NCI-H345 treated with DMSO at 0.1 percent for 48 hours (cell line): ENCODE results near the gene COG1.

Experiments used
- DNase-seq: peaks from one replicate; lab custom pipeline; 2025; ENCODE audit not compliant: unreplicated experiment; lab: John Stamatoyannopoulos, UW

Gene COG1

DNA sequence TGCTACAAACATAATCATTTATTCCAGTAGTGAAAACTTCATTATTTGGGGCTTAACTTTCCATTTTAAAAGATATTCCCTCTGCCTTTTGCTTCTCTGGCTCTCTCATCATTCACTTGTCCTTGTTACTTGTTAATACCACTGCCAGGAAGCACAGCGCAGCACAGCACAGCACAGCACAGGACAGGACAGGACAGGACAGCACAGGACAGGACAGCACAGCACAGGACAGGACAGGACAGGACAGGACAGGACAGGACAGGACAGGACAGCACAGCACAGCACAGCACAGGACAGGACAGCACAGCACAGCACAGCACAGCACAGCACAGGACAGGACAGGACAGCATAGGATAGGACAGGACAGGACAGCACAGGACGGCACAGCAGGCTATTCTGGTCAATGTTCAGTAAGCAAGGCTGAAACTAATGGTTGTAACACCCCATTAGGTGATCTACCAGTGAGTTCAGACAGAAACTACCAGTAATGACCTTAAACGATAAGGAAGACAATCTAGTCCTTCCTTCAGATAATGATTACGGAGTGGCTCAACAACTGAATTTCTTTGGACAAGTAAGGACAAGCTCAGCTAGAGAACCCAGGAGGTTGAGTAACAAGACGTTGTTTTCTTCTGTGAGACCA, 31.9 kb downstream of the COG1 start:
- no peak for DNase-seq

GRCh38 chr17:73226556-73227172, 33.8 kb downstream of the COG1 start:
- DNase-seq, result no peak

- DNase-seq, result no peak
These were observed 34.5 kb downstream of the COG1 start for GRCh38 chr17:73227379-73227778.

- DNase-seq, result no peak
These were observed 35.1 kb downstream of the COG1 start for GRCh38 chr17:73227944-73228343.

GRCh38 chr17:73228748-73229236, 35.9 kb downstream of the COG1 start:
- no peak for DNase-seq

DNA sequence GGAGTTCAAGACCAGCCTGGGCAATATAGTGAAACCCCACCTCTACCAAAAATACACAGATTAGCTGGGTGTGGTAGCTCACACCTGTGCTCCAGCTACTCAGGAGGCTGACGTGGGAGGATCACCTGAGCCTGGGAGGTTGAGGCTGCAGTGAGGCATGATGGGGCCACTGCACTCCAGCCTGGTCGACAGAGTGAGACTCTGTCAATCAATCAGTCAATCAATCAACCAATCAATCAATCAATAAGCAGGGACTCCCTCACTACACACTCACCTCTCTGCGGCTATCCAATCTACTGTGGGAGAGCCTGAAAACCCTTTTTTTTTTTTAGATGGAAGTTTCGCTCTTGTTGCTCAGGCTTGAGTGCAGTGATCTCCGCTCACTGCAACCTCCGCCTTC, 37.2 kb downstream of the COG1 start:
- no peak for DNase-seq

- no peak for DNase-seq
These were observed 38.5 kb downstream of the COG1 start for GRCh38 chr17:73231395-73231794.

DNA sequence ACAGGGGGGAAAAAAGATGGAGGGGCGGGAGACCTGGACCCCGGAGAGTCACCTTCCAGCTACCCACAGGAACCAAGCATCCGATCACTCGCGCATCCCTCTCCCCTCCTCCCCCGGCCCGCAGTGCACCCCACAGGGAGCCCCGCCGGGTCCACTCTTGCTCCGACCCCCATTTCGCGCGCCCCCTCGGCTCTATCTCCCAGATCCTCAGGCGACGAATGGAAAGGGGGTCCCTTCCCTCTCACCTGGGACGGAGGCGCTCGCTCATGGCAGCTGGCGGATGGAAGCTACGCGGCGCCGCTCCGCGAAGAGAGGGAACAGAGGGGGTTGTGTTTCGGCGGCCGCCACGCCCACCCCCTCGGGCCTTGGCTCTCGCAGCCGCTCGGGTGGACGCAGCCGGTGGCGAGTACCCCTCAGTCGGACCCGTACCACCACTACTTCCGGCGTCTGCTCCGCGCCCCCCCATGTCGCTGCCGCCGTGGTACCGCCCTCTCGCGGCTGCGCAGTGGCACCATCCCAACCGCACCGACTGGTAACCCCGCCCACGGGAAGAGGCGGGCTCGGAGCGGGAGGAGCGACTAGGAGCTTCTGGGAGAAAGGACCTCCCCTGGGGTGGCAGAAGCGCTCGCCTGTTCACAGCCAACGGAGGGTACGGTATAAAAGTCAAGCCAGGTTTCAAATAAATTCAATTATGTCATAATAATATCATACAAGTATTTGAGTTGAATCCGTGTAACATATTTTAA, 39.2 kb downstream of the COG1 start:
- peak; percentile 98 for DNase-seq

GRCh38 chr17:73232587-73233373, 39.9 kb downstream of the COG1 start:
- DNase-seq, result peak; percentile 36

DNA sequence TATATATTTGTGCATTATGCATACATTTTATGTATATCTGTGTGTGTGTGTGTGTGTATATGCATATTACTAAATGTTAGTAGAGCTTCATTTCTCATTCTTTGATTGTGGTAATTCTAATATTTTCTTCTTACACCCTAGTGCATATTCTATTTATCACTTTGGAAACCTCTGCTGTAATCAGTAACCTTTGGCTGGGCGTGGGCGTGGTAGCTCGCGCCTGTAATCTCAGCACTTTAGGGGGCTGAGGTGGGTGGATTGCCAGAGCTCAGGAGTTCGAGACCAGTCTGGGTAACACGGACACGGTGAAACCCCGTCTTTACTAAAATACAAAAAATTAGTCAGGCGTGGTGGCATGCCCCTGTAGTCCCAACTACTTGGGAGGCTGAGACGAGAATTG, 41.9 kb downstream of the COG1 start:
- DNase-seq, result no peak

DNA sequence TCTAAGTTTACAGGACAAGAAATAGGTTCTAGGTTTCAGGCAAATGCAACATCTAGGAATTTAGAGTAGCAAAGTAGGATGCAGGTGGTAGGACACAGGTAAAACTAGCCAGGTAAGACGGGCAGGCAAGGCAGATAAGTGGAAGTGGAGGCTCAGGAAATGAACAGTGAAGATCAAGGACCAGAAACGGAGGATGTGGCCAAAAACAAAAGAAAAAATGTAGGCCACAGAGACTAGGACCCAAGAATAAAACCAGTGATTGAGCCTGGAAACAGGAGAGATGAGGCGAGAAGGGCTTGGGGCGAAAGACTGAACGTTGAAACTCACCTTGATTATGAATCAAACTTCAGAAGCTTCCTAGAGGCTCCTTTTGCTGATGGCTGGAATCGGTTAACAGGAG, 44.9 kb downstream of the COG1 start:
- no peak for DNase-seq

DNA sequence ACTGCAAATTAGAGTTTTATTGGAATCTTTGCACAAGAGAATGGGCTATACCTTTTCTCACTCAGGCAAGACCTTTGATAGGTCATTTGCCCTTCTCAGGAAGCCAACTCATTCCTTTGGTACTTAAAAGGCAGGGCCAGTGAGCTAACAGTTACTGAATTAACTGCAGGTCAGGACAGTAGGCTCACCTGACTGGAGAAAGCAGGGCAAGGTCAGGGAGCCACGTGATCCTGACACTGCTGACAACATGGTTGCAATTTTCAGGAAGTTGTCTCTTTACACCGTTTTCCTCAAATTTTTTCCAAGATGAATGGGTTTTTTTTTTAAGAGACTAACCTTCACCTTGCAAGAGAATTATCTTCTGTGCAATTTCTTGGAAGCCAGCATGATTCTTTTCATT, 47.7 kb downstream of the COG1 start:
- DNase-seq, result no peak

GRCh38 chr17:73247726-73248125, 54.9 kb downstream of the COG1 start:
- no peak for DNase-seq

- DNase-seq, result no peak
These were observed 55.7 kb downstream of the COG1 start for GRCh38 chr17:73248532-73248931.

- DNase-seq, result no peak
These were observed 56.8 kb downstream of the COG1 start for GRCh38 chr17:73249700-73250099.

GRCh38 chr17:73250851-73251640, 58.2 kb downstream of the COG1 start:
- DNase-seq, result no peak

GRCh38 chr17:73251871-73252270, 59.0 kb downstream of the COG1 start:
- no peak for DNase-seq

DNA sequence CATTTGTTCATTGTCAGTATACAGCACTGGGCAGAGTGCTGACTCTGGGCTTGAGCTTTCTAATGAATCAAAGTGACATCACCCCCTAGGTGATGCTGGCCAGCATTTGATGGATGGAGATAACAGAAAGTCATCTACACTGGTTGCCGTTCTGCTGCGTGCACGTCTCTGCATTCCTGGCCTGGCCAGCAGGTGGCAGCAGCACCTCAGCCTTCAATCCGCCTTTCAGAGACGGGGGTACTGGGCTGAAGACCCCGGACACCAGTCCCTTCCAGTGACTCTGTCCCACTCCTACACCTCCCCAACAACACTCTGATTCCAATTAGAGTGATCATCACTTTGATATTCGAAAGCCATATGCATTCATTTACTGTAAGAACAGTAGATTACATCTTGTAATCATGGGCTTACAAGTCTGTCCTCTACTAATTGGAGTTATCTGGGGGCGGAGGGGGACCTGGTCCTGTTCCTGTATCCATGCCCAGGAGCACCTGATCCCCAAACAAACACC, 62.9 kb downstream of the COG1 start:
- no peak for DNase-seq

DNA sequence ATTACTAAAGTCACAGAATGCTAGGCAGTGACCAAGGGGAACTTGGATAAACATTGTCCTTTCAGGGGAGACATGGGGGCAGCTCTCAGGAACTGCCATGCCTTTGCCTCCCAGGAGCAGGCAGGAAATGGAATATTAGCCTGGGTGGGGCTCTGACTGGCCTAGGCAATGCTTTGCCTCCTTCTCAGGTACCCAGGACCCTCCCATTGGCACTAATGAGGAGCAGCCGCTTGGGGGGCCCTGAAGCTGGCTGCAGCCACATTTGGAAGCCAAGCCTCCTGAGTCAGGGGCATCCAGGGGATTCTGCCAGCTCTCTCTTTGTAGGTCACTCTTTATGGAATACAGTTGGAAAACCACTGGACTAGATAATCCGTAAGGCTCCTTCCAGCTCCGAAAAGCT, 63.4 kb downstream of the COG1 start:
- no peak for DNase-seq

DNA sequence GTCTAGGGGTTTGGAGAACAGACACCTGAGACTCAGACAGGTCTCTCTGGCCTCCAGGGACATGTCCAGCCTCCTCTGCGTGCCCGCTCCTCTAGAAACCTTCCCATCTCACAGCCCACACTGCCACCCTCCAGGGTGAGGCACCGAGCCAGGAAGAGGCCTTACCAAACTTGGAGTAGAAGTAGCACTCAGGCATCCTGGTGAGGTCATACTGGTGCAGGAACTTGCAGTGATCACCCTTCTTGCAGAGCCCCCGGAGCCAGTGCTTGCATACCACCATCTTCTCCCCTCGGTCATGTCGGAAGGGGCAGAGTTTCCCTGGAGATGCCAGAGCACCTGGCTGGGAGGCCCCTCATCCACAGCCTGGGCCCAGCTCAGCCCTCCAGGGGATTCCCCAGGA, 64.7 kb downstream of the COG1 start:
- no peak for DNase-seq
